Activated CD8-positive, alpha-beta memory T cell treated with anti-CD3 and anti-CD28 coated beads for 48 hours (primary cell): ENCODE measurements around the gene SLC26A11.

Experiments used
- DNase-seq, 3 experiments: peaks; one replicate each; pipeline ENCODE4 v3.0.0-alpha.2; 2020; ENCODE audit warnings: low read depth in 2 of 3, low spot score in 2 of 3

SLC26A11 gene

GRCh38 chr17:80217703-80218362, 2.4 kb upstream of the SLC26A11 start:
- no peak for DNase-seq

GRCh38 chr17:80218391-80218790, 1.8 kb upstream of the SLC26A11 start:
- no peak for DNase-seq

GRCh38 chr17:80219013-80219762, 1.0 kb upstream of the SLC26A11 start:
- peak; percentile 79 to 95 (median 92) for DNase-seq

- no peak for DNase-seq
Measured at GRCh38 chr17:80219763-80220053, 519 bp upstream of the SLC26A11 start.

GRCh38 chr17:80220736-80221215, 549 bp downstream of the SLC26A11 start:
- DNase-seq, result no peak

GRCh38 chr17:80221351-80222105, 1.3 kb downstream of the SLC26A11 start:
- no peak for DNase-seq

GRCh38 chr17:80222376-80223141, 2.3 kb downstream of the SLC26A11 start:
- DNase-seq, result no peak

GRCh38 chr17:80223142-80223815, 3.1 kb downstream of the SLC26A11 start:
- DNase-seq, result no peak

GRCh38 chr17:80223838-80224497, 3.7 kb downstream of the SLC26A11 start:
- DNase-seq, result no peak

- DNase-seq, result no peak
Measured at GRCh38 chr17:80224683-80225082, 4.5 kb downstream of the SLC26A11 start.

GRCh38 chr17:80225230-80225629, 5.0 kb downstream of the SLC26A11 start:
- DNase-seq, result no peak

- DNase-seq, result no peak
Measured at GRCh38 chr17:80227156-80227555, 6.9 kb downstream of the SLC26A11 start.

- no peak for DNase-seq
Measured at GRCh38 chr17:80227666-80228065, 7.4 kb downstream of the SLC26A11 start.

GRCh38 chr17:80228477-80228876, 8.2 kb downstream of the SLC26A11 start:
- DNase-seq, result no peak

GRCh38 chr17:80229011-80229410, 8.8 kb downstream of the SLC26A11 start:
- no peak for DNase-seq

GRCh38 chr17:80232438-80232837, 12.2 kb downstream of the SLC26A11 start:
- DNase-seq, result no peak

- DNase-seq, result no peak
Measured at GRCh38 chr17:80233202-80233601, 13.0 kb downstream of the SLC26A11 start.

- DNase-seq, result no peak
Measured at GRCh38 chr17:80236911-80237310, 16.7 kb downstream of the SLC26A11 start.

GRCh38 chr17:80237386-80237785, 17.2 kb downstream of the SLC26A11 start:
- DNase-seq, result no peak

- no peak for DNase-seq
Measured at GRCh38 chr17:80242505-80242904, 22.3 kb downstream of the SLC26A11 start.
